HG03280 (cell line): ENCODE data around the gene HOXC6.

Experiments
- ATAC-seq: cut with Tn5 transposase; IDR thresholded peaks from one replicate; pipeline ENCODE4 v1.9.1; 2021; ENCODE audit warnings: mild to moderate bottlenecking, moderate library complexity; ENCODE audit not compliant: unreplicated experiment

The HOXC6 gene

GRCh38 chr12:54025499-54026405 lies 2.5 kb upstream of the HOXC6 start:
- ATAC-seq = no peak

- no peak for ATAC-seq
Observed at GRCh38 chr12:54026640-54027441, 1.4 kb upstream of the HOXC6 start.

- ATAC-seq = no peak
Observed at GRCh38 chr12:54027442-54027786, 826 bp upstream of the HOXC6 start.

GRCh38 chr12:54029529-54030441 lies 1.5 kb downstream of the HOXC6 start:
- ATAC-seq = no peak

GRCh38 chr12:54030442-54030801 lies 2.2 kb downstream of the HOXC6 start:
- no peak for ATAC-seq

- no peak for ATAC-seq
Observed at GRCh38 chr12:54030889-54031471, 2.7 kb downstream of the HOXC6 start.

GRCh38 chr12:54031480-54031879 lies 3.2 kb downstream of the HOXC6 start:
- no peak for ATAC-seq

- ATAC-seq = no peak
Observed at GRCh38 chr12:54032086-54032619, 3.9 kb downstream of the HOXC6 start.

GRCh38 chr12:54032627-54033100 lies 4.4 kb downstream of the HOXC6 start, which contains the start of gene HOXC5:
Gene HOXC5 (plus strand): TSS chr12:54033050. CDS start chr12:54033123, 73 bp downstream.
- no peak for ATAC-seq

- no peak for ATAC-seq
Observed at GRCh38 chr12:54033106-54033979, 5.1 kb downstream of the HOXC6 start.

GRCh38 chr12:54033980-54034784 lies 5.9 kb downstream of the HOXC6 start:
- no peak for ATAC-seq

GRCh38 chr12:54034785-54035310 lies 6.6 kb downstream of the HOXC6 start:
- no peak for ATAC-seq

GRCh38 chr12:54035568-54036264 lies 7.5 kb downstream of the HOXC6 start:
- no peak for ATAC-seq

- ATAC-seq = no peak
Observed at GRCh38 chr12:54036620-54037359, 8.6 kb downstream of the HOXC6 start.

- ATAC-seq = no peak
Observed at GRCh38 chr12:54037360-54038283, 9.4 kb downstream of the HOXC6 start.
